Uterus (tissue), 4 donors: Measurements from ENCODE around the gene BAD. TPM values are rescaled to one million over a fixed set of nuclear protein-coding genes. Genes with fewer than 3 reads are reported as not detected.

ENCODE experiments used
- DNase-seq, 2 donors: peaks; one replicate each; pipeline ENCODE4 v3.0.0-alpha.2; 2019 to 2020
- H3K27ac ChIP-seq, 2 donors: fragments of 200-600 bp; sonication (generic); 1 replicate in 1 of 2; 2 replicates in 1 of 2; pipeline ENCODE4 v1.5.1; 2016 to 2018
- H3K27me3 ChIP-seq, 2 donors: fragments of 200-600 bp; sonication (generic); one replicate each; pipeline ENCODE4 v1.5.1; 2018 to 2019; ENCODE audit warnings: control low read depth in 1 of 2
- H3K36me3 ChIP-seq, 2 donors: fragments of 200-600 bp; sonication (generic); one replicate each; pipeline ENCODE4 v1.5.1; 2019; ENCODE audit warnings: control low read depth in 1 of 2
- H3K4me1 ChIP-seq, 2 donors: fragments of 200-600 bp; sonication (generic); one replicate each; pipeline ENCODE4 v1.5.1; 2018 to 2019; ENCODE audit warnings: control low read depth in 1 of 2
- H3K4me3 ChIP-seq, 2 donors: fragments of 200-600 bp; sonication (generic); 1 replicate in 1 of 2; 2 replicates in 1 of 2; pipeline ENCODE4 v1.5.1; 2018 to 2019; ENCODE audit warnings: mild to moderate bottlenecking in 1 of 2
- H3K9me3 ChIP-seq, 2 donors: fragments of 200-600 bp; sonication (generic); one replicate each; pipeline ENCODE4 v1.5.1; 2019; ENCODE audit warnings: control low read depth in 1 of 2
- CTCF ChIP-seq, 4 experiments: fragments of 200-600 bp in 2 of 4; fragments of 450-650 bp in 2 of 4; sonication (generic) in 2 of 4; IDR thresholded peaks; one replicate each; pipeline ENCODE4 v1.5.1; 2016 to 2019; ENCODE audit warnings: antibody characterized with exemption in 4 of 4, mild to moderate bottlenecking in 2 of 4, moderate library complexity in 1 of 4
- POLR2A ChIP-seq, 2 donors: fragments of 450-650 bp; IDR thresholded peaks; one replicate each; pipeline ENCODE4 v1.6.1; 2016; ENCODE audit warnings: antibody characterized with exemption in 2 of 2, mild to moderate bottlenecking in 1 of 2, moderate library complexity in 1 of 2
- intact Hi-C: fragments of 100-400 bp; cut with DNase I; formaldehyde crosslinking; loops from one replicate; pipeline ENCODE4 v1.15.1; 2023; ENCODE audit warnings: low total_unique reads
- total RNA-seq, 4 donors: library from RNA; depleted of rRNA in 3 of 4; stranded (reverse); fragments of >200 nt in 3 of 4; gene quantifications; one replicate each; pipeline versions ENCODE4 v1.1.0 to v1.2.4, GENCODE V29; 2014 to 2023
- donor health status: DM: yes; HTN: yes; CAD: no.

Gene BAD
- total RNA-seq, 4 donors from 2014 or later = 54.8 to 72.9 (median 62.0) TPM

- intact Hi-C loops = no loop called here
- no peaks in the 10 kb centered on the region for H3K36me3 ChIP-seq
- TF ChIP-seq CTCF (IDR thresholded peaks at IDR 0.05) (no peak), POLR2A (IDR thresholded peaks at IDR 0.05) (no peak)
- no peak overlapping the region for H3K27ac ChIP-seq
- H3K27me3 ChIP-seq = no peaks in the 10 kb centered on the region
- no peak for DNase-seq
- H3K4me3 ChIP-seq = no peak overlapping the region
- peaks cover 4 to 14% of the 10 kb centered on the region in 2 donors for H3K4me1 ChIP-seq
- H3K9me3 ChIP-seq = no peaks in the 10 kb centered on the region
Observed at GRCh38 chr11:64232967-64233315, 51.5 kb downstream of the BAD start.

- intact Hi-C loops = no loop called here
- Histone ChIP-seq H3K4me1 (peaks cover 4 to 14% of the 10 kb centered on the region in 2 donors), H3K4me3 (no peak overlapping the region), H3K27ac (no peak overlapping the region), H3K9me3 (no peaks in the 10 kb centered on the region), H3K36me3 (no peaks in the 10 kb centered on the region), H3K27me3 (no peaks in the 10 kb centered on the region)
- DNase-seq = peak in 1 of 2 donors; percentile 21
- TF ChIP-seq CTCF (IDR thresholded peaks at IDR 0.05) (no peak), POLR2A (IDR thresholded peaks at IDR 0.05) (no peak)
Observed at GRCh38 chr11:64232182-64232966, 52.1 kb downstream of the BAD start.

- peaks cover 4 to 22% of the 10 kb centered on the region in 2 donors for H3K4me1 ChIP-seq
- H3K27me3 ChIP-seq = no peaks in the 10 kb centered on the region
- H3K4me3 ChIP-seq = no peak overlapping the region
- peak in 1 of 2 donors; percentile 19 for DNase-seq
- H3K9me3 ChIP-seq = no peaks in the 10 kb centered on the region
- H3K27ac ChIP-seq = peak overlapping the region in 1 of 2 donors; percentile 96
- intact Hi-C loops = no loop called here
- no peak for TF ChIP-seq POLR2A (IDR thresholded peaks at IDR 0.05)
- no peak for TF ChIP-seq CTCF (IDR thresholded peaks at IDR 0.05)
- H3K36me3 ChIP-seq = no peaks in the 10 kb centered on the region
Observed at GRCh38 chr11:64231546-64231945, 52.9 kb downstream of the BAD start.

GRCh38 chr11:64230985-64231365, 53.5 kb downstream of the BAD start:
- intact Hi-C loops = no loop called here
- TF ChIP-seq CTCF (IDR thresholded peaks at IDR 0.05) = no peak
- no peak for TF ChIP-seq POLR2A (IDR thresholded peaks at IDR 0.05)
- peaks cover 4 to 23% of the 10 kb centered on the region in 2 donors for H3K4me1 ChIP-seq
- no peaks in the 10 kb centered on the region for H3K36me3 ChIP-seq
- peak overlapping the region; percentile 90 to 96 for H3K27ac ChIP-seq
- peak overlapping the region; percentile 54 to 79 for H3K4me3 ChIP-seq
- peak in 1 of 2 donors; percentile 23 for DNase-seq
- no peaks in the 10 kb centered on the region for H3K27me3 ChIP-seq
- H3K9me3 ChIP-seq = no peaks in the 10 kb centered on the region

- peak in 1 of 2 donors; percentile 67 for TF ChIP-seq POLR2A (IDR thresholded peaks at IDR 0.05)
- no peak for TF ChIP-seq CTCF (IDR thresholded peaks at IDR 0.05)
- H3K9me3 ChIP-seq = no peaks in the 10 kb centered on the region
- no peaks in the 10 kb centered on the region for H3K36me3 ChIP-seq
- H3K4me3 ChIP-seq = peak within 1 kb of the TSS; percentile 54 to 79
- H3K4me1 ChIP-seq = peaks cover 4 to 28% of the 10 kb centered on the region in 2 donors
- peak; percentile 91 to 95 for DNase-seq
- intact Hi-C loops = no loop called here
- H3K27ac ChIP-seq = peak within 1 kb of the TSS; percentile 90 to 96
- H3K27me3 ChIP-seq = no peaks in the 10 kb centered on the region
Observed at GRCh38 chr11:64230171-64230984, 54.1 kb downstream of the BAD start, which contains the start of gene DNAJC4. TSS of gene DNAJC4 (plus strand) at chr11:64230548. CDS start at chr11:64230855, 307 bp downstream.
